Measurements from ENCODE around the gene ZNF10. TPM values are rescaled to one million over a fixed set of nuclear protein-coding genes. Genes with fewer than 3 reads are reported as not detected.

Gene ZNF10
- total RNA-seq, 1 donor from 2014 or later = 19.6 TPM

DNA sequence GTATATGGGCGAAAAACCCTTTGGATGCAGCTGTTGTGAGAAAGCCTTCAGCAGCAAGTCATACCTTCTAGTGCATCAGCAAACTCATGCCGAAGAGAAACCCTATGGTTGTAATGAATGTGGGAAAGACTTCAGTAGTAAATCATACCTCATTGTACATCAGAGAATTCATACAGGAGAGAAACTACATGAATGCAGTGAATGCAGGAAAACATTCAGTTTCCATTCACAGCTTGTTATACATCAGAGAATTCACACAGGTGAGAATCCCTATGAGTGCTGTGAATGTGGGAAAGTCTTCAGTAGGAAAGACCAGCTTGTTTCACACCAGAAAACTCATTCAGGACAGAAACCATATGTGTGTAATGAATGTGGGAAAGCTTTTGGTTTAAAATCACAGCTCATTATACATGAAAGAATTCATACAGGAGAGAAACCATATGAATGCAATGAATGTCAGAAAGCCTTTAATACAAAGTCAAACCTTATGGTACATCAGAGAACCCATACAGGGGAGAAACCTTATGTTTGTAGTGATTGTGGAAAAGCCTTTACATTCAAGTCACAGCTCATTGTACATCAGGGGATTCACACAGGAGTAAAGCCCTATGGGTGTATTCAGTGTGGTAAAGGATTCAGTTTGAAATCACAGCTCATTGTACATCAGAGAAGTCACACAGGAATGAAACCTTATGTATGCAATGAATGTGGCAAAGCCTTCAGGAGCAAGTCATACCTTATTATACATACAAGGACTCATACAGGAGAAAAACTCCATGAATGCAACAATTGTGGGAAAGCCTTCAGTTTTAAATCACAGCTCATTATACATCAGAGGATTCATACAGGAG, 72.3 kb downstream of the ZNF10 start:
- H3K9me3 ChIP-seq (ENCODE audit: low read depth) = peaks cover 73% of the 10 kb centered on the region
- H2AFZ ChIP-seq (replicated peaks) = no peak overlapping the region
- peaks cover 69% of the 10 kb centered on the region for H3K36me3 Mint-ChIP-seq
- peaks cover 76% of the 10 kb centered on the region for H3K9me3 Mint-ChIP-seq
- H3K4me1 ChIP-seq = no peaks in the 10 kb centered on the region
- no peak for DNase-seq (ENCODE audit: low spot score)
- H3F3A ChIP-seq (ENCODE audit: low read depth) = peaks cover 32% of the 10 kb centered on the region
- peak overlapping the region; percentile 12 for H3K4me3 Mint-ChIP-seq
- H3K27ac Mint-ChIP-seq = no peak overlapping the region
- peaks cover 9% of the 10 kb centered on the region for H3K27me3 Mint-ChIP-seq (ENCODE audit: insufficient read depth, low read depth)
- H3K79me2 ChIP-seq (ENCODE audit: low read depth) = no peaks in the 10 kb centered on the region
- H3K4me2 ChIP-seq = no peak overlapping the region
- no peaks in the 10 kb centered on the region for H4K20me1 ChIP-seq (ENCODE audit: low read depth)
- no peak overlapping the region for H3K9ac ChIP-seq
- no peak overlapping the region for H3K27ac ChIP-seq
- TF ChIP-seq EZH2phosphoT487 (IDR thresholded peaks at IDR 0.05) (no peak), EZH2 (IDR thresholded peaks at IDR 0.05) (no peak)
- TF ChIP-seq, protein P1, sequence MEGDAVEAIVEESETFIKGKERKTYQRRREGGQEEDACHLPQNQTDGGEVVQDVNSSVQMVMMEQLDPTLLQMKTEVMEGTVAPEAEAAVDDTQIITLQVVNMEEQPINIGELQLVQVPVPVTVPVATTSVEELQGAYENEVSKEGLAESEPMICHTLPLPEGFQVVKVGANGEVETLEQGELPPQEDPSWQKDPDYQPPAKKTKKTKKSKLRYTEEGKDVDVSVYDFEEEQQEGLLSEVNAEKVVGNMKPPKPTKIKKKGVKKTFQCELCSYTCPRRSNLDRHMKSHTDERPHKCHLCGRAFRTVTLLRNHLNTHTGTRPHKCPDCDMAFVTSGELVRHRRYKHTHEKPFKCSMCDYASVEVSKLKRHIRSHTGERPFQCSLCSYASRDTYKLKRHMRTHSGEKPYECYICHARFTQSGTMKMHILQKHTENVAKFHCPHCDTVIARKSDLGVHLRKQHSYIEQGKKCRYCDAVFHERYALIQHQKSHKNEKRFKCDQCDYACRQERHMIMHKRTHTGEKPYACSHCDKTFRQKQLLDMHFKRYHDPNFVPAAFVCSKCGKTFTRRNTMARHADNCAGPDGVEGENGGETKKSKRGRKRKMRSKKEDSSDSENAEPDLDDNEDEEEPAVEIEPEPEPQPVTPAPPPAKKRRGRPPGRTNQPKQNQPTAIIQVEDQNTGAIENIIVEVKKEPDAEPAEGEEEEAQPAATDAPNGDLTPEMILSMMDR (IDR thresholded peaks at IDR 0.05) = no peak
- H3K27me3 ChIP-seq = no peaks in the 10 kb centered on the region
- H3K4me1 Mint-ChIP-seq = no peaks in the 10 kb centered on the region
- peak overlapping the region; percentile 21 for H3K4me3 ChIP-seq
- H3K36me3 ChIP-seq = peaks cover 64% of the 10 kb centered on the region

DNA sequence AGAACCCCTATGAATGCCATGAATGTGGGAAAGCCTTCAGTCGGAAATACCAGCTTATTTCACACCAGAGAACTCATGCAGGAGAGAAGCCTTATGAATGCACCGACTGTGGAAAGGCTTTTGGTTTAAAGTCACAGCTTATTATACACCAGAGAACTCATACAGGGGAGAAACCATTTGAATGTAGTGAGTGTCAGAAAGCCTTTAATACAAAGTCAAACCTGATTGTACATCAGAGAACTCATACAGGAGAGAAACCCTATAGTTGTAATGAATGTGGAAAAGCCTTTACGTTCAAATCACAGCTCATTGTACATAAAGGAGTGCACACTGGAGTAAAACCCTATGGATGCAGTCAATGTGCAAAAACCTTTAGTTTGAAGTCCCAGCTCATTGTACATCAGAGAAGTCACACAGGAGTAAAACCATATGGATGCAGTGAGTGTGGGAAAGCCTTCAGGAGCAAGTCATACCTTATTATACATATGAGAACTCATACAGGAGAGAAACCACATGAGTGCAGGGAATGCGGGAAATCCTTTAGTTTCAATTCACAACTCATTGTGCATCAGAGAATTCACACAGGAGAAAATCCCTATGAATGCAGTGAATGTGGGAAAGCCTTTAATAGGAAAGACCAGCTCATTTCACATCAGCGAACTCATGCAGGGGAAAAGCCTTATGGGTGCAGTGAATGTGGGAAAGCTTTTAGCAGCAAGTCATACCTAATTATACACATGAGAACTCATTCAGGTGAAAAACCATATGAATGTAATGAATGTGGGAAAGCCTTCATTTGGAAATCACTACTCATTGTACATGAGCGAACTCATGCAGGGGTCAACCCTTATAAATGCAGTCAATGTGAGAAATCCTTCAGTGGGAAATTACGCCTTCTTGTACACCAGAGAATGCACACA, 73.2 kb downstream of the ZNF10 start:
- H3K36me3 ChIP-seq = peaks cover 64% of the 10 kb centered on the region
- no peak for DNase-seq (ENCODE audit: low spot score)
- H2AFZ ChIP-seq (replicated peaks) = no peak overlapping the region
- peak overlapping the region; percentile 21 for H3K4me3 ChIP-seq
- peak overlapping the region; percentile 12 for H3K4me3 Mint-ChIP-seq
- peaks cover 68% of the 10 kb centered on the region for H3K36me3 Mint-ChIP-seq
- TF ChIP-seq, protein P1 (IDR thresholded peaks at IDR 0.05) = no peak
- TF ChIP-seq EZH2 (IDR thresholded peaks at IDR 0.05) = no peak
- TF ChIP-seq EZH2phosphoT487 (IDR thresholded peaks at IDR 0.05) = no peak
- H4K20me1 ChIP-seq (ENCODE audit: low read depth) = no peaks in the 10 kb centered on the region
- peaks cover 9% of the 10 kb centered on the region for H3K27me3 Mint-ChIP-seq (ENCODE audit: insufficient read depth, low read depth)
- no peak overlapping the region for H3K27ac ChIP-seq
- no peak overlapping the region for H3K27ac Mint-ChIP-seq
- peaks cover 82% of the 10 kb centered on the region for H3K9me3 ChIP-seq (ENCODE audit: low read depth)
- no peaks in the 10 kb centered on the region for H3K27me3 ChIP-seq
- H3K79me2 ChIP-seq (ENCODE audit: low read depth) = no peaks in the 10 kb centered on the region
- H3K9ac ChIP-seq = no peak overlapping the region
- no peak overlapping the region for H3K4me2 ChIP-seq
- no peaks in the 10 kb centered on the region for H3K4me1 Mint-ChIP-seq
- H3K4me1 ChIP-seq = no peaks in the 10 kb centered on the region
- H3K9me3 Mint-ChIP-seq = peaks cover 85% of the 10 kb centered on the region
- H3F3A ChIP-seq (ENCODE audit: low read depth) = peaks cover 32% of the 10 kb centered on the region

DNA sequence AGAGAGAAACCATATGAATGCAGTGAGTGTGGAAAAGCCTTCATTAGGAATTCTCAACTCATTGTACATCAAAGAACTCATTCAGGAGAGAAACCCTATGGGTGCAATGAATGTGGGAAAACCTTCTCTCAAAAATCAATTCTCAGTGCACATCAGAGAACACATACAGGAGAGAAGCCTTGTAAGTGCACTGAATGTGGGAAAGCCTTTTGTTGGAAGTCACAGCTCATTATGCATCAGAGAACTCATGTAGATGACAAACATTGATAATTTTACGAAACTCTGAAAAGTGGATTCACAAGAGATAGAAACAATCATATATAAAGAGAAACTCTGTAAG, 73.8 kb downstream of the ZNF10 start:
- H3K4me2 ChIP-seq = no peak overlapping the region
- H3K4me3 ChIP-seq = peak overlapping the region; percentile 21
- H3K4me1 ChIP-seq = no peaks in the 10 kb centered on the region
- no peak overlapping the region for H3K4me3 Mint-ChIP-seq
- H3K27ac ChIP-seq = no peak overlapping the region
- H3K79me2 ChIP-seq (ENCODE audit: low read depth) = no peaks in the 10 kb centered on the region
- peaks cover 64% of the 10 kb centered on the region for H3K36me3 ChIP-seq
- H3K27me3 ChIP-seq = no peaks in the 10 kb centered on the region
- peaks cover 84% of the 10 kb centered on the region for H3K9me3 ChIP-seq (ENCODE audit: low read depth)
- H3K4me1 Mint-ChIP-seq = no peaks in the 10 kb centered on the region
- H2AFZ ChIP-seq (replicated peaks) = no peak overlapping the region
- no peaks in the 10 kb centered on the region for H4K20me1 ChIP-seq (ENCODE audit: low read depth)
- no peak for TF ChIP-seq EZH2phosphoT487 (IDR thresholded peaks at IDR 0.05)
- TF ChIP-seq, protein P1 (IDR thresholded peaks at IDR 0.05) = no peak
- no peak for TF ChIP-seq EZH2 (IDR thresholded peaks at IDR 0.05)
- peaks cover 12% of the 10 kb centered on the region for H3K27me3 Mint-ChIP-seq (ENCODE audit: insufficient read depth, low read depth)
- no peak overlapping the region for H3K27ac Mint-ChIP-seq
- H3K9me3 Mint-ChIP-seq = peaks cover 88% of the 10 kb centered on the region
- H3F3A ChIP-seq (ENCODE audit: low read depth) = peaks cover 32% of the 10 kb centered on the region
- DNase-seq (ENCODE audit: low spot score) = no peak
- H3K9ac ChIP-seq = no peak overlapping the region
- H3K36me3 Mint-ChIP-seq = peaks cover 67% of the 10 kb centered on the region

Measured in neural progenitor cell (in vitro differentiated cells).